GM12874 (cell line): ENCODE results near the gene PTCHD1.

Source experiments
- TF ChIP-seq, protein P1 (sequence below): IDR thresholded peaks from 2 replicates; pipeline ENCODE4 v1.5.1; 2011; ENCODE audit warnings: low read depth, mild to moderate bottlenecking, control low read depth, low read length, moderate library complexity; ENCODE audit not compliant: insufficient read depth

Gene PTCHD1

DNA sequence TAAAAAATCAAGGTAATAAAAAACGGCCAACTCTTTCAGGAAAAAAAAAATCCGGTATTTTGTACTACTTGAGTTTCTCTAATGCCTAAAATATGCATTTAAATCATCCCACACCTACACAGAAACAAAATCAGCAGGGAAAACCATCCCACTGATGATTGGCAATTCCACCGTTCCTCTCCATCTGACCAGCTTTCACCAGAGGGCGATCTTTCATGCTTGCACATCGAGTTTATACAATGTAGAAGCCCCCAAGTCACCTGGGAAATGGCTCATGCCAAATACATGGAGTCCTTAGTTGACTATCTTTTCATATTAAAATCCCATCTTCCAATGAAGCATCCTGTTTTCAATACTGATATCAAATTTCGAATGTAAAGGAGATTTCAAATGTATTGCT, 69.2 kb downstream of the PTCHD1 start:
- TF ChIP-seq, protein P1, sequence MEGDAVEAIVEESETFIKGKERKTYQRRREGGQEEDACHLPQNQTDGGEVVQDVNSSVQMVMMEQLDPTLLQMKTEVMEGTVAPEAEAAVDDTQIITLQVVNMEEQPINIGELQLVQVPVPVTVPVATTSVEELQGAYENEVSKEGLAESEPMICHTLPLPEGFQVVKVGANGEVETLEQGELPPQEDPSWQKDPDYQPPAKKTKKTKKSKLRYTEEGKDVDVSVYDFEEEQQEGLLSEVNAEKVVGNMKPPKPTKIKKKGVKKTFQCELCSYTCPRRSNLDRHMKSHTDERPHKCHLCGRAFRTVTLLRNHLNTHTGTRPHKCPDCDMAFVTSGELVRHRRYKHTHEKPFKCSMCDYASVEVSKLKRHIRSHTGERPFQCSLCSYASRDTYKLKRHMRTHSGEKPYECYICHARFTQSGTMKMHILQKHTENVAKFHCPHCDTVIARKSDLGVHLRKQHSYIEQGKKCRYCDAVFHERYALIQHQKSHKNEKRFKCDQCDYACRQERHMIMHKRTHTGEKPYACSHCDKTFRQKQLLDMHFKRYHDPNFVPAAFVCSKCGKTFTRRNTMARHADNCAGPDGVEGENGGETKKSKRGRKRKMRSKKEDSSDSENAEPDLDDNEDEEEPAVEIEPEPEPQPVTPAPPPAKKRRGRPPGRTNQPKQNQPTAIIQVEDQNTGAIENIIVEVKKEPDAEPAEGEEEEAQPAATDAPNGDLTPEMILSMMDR: peak; percentile 12; the same call in 1 of the 2 replicates

DNA sequence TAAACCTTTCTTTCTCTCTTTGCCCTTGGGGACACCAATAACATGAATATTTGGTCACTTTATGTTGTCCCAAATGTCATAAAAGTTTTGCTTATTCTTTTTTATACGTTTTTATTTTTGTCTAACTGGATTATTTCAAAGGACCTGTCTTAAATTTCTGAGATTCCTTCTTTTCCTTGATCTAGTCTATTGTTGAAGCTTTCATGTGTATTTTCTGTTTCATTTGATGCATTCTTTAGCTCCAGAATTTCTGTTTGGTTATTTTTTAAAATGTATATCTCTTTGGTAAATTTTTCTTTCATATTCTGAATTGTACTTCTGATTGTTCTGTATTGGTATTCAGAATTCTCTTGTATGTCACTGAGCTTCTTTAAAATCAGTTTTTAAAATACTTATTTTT, 88.3 kb downstream of the PTCHD1 start:
- TF ChIP-seq, protein P1: no peak

DNA sequence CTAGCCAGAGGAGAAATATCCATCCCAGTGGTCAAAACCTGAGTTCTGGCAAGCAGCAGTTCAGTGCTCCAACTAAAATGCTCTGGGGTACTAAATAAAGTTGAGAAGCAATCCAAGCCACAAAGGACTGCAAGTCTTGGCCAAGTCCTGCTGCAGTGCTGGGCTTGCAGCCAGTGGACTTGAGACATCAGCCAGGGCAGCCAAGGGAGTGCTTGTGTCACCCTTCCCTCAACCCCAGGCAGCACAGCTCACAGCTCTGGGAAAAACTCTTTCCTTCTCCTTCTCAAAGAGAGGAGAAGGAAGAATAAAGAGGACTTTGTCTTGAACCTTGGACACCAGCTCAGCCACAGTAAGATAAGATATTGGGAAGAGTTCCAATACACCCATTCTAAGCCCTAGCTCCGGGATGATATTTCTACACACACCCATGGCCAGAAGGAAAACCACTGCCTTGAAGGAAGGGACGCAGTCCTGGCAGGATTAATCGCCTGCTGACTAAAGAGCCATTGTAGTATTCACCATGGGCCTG, 99.8 kb downstream of the PTCHD1 start:
- TF ChIP-seq, protein P1: no peak

DNA sequence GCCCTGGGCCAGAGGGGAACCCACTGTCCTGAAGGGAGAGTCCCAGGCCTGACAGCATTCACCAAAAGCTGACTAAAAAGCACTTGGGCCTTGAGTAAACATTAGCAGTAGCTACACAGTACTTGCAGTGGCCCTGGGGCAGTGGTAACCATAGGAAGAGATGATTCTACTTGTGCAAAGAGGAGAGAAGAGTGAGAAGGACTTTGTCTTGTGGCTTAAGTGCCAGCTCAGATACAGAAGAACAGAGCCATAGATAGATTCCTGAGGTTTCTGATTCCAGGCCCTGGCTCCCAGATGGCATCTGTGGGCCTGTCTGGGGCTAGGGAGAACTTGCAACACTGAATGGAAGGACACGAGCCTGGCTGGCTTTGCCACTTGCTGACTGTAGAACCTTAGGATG, 100.5 kb downstream of the PTCHD1 start:
- TF ChIP-seq, protein P1: no peak

DNA sequence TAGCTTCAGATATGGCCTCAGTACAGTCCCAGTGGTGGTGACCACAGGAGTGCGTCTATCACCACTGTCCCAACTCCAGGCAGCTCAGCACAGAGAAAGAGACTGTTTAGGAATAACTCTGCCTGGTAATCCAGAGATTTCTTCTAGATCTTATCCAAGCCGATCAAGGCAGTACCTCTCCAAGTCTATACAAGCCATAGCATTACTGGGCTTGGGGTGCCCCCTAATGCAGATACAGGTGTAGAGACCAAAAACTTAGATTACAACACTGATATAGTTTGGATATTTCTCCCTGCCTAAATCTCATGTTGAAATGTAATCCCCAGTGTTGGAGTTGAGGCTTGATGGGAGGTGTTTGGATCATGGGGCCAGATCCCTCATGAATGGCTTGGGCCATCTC, 100.9 kb downstream of the PTCHD1 start:
- TF ChIP-seq, protein P1: no peak

DNA sequence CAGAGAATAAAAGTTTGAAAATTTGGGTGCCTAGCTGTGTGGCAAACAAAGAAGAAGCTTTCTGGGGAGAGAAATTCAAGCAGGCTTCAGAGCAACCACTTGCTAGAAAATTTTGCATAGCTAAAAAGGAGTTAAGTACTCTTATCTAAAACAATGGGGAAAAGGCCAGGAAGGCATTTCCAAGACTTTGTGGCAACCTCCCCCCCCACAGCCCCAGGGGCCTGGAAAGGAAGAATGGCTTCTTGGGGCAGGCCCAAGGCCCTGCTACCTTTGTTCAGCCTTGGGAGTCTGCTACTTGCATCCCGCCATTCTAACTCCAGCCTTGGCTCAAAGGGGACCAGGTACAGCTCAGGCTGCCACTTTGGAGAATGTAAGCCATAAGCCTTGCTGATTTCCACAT, 102.2 kb downstream of the PTCHD1 start:
- TF ChIP-seq, protein P1: no peak

DNA sequence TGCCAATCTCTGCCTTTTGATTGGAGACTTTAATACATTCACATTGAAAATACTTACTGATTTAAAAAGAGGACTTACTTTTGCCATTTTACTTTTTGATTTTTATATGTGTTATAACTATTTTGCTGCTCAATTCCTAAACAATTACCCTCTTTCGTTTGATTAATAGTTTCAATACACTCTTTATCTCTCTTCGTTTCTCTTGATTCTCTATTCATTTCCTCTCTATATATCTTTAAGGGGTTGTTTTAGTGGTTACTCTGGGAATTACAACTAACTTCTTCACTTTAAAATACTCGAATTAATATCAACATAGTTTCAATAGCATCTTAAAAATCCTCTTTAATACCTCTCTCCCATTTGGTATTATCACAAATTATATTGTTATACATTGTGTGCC, 116.6 kb downstream of the PTCHD1 start:
- TF ChIP-seq, protein P1: no peak
